GM11168 (cell line): Measurements from ENCODE around the gene IL22RA2.

ENCODE experiments used
- in situ Hi-C: fragments of 300-500 bp; cut with MboI; formaldehyde crosslinking; loops from one replicate; pipeline ENCODE4 v1.12.0; 2022; ENCODE audit warnings: low sequenced_read_pairs; ENCODE audit not compliant: unreplicated experiment

Gene IL22RA2

GRCh38 chr6:137097526-137097925 lies 75.9 kb downstream of the IL22RA2 start:
- in situ Hi-C loops: no loop called here

GRCh38 chr6:137097057-137097456 lies 76.4 kb downstream of the IL22RA2 start:
- in situ Hi-C loops: no loop called here

DNA sequence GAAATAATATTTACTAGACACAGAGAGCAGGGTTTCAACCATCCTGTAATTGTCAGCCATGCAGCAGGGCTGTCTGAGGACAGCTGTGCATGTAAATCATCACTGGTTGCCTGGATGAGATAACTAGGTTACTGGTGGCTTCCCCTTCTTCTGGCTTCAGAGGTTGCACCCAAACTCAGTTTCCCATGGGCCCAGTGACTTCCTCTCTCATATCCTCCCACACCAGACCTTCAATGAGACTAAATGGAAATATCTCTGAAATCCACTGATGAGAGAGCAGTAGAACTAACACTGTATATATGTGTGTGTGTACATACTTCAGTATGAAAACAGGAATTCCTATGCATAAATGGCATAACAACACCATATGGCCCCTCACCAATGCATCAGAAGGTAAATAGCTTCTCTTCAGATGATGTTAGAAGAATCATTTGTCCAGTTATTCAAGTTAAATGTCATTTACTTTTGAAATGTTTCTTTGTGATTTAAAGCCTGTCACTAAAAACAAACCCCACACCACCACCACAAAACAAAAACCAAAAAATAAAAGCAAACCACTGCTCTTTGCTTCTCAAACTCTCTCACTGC lies 77.7 kb downstream of the IL22RA2 start:
- in situ Hi-C loops: no loop called here

DNA sequence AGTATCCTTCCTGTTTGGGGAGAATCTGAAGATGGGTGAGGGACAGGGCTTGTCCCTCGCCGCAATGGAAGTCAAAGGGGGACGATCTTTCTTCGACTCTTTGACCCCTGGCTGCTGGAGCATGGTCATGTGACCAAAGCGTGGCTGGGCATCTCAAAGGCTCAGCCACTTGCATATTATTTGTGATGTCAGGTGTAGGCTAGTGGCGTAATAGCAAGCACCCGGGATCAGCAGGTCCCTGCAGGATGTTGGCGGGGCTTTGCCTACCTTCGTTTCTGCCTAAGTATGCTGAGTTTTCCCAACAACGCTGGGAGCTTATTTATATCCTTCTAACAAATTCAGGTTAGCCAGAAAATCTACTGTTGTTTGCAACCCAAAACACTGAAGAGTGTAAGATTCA lies 78.4 kb downstream of the IL22RA2 start:
- in situ Hi-C loops: no loop called here

- in situ Hi-C loops: no loop called here
These were observed 78.9 kb downstream of the IL22RA2 start for GRCh38 chr6:137094411-137095008.
